ENCODE data around the gene SIPA1L3.

The SIPA1L3 gene

GRCh38 chr19:38035515-38036495 lies 128.8 kb downstream of the SIPA1L3 start (continued):
- TF ChIP-seq TSHZ2 (CRISPR knock-in tag; IDR thresholded peaks at IDR 0.05) = no peak

- TF ChIP-seq GLIS3 (CRISPR knock-in tag; IDR thresholded peaks at IDR 0.05) (no peak), RARB (CRISPR knock-in tag; IDR thresholded peaks at IDR 0.05) (no peak), TCF4 (CRISPR knock-in tag; IDR thresholded peaks at IDR 0.05; ENCODE audit: borderline replicate concordance) (no peak), ZFP3 (CRISPR knock-in tag; IDR thresholded peaks at IDR 0.05) (no peak), ESRRG (CRISPR knock-in tag; IDR thresholded peaks at IDR 0.05) (no peak), OSR1 (CRISPR knock-in tag; IDR thresholded peaks at IDR 0.05) (no peak), CREB5 (CRISPR knock-in tag; IDR thresholded peaks at IDR 0.05; ENCODE audit: low read depth) (no peak), TOX (CRISPR knock-in tag; IDR thresholded peaks at IDR 0.05; ENCODE audit: borderline replicate concordance) (no peak), BACH2 (CRISPR knock-in tag; IDR thresholded peaks at IDR 0.05; ENCODE audit: borderline replicate concordance) (no peak), TSHZ2 (CRISPR knock-in tag; IDR thresholded peaks at IDR 0.05) (no peak), PATZ1 (CRISPR knock-in tag; IDR thresholded peaks at IDR 0.05; ENCODE audit: borderline replicate concordance) (no peak), POU6F1 (CRISPR knock-in tag; IDR thresholded peaks at IDR 0.05; ENCODE audit: borderline replicate concordance, low read depth) (no peak), CSDC2 (CRISPR knock-in tag; IDR thresholded peaks at IDR 0.05) (no peak)
- ATAC-seq = peak; percentile 3; the same call in 2 of the 3 replicates
These were observed 130.0 kb downstream of the SIPA1L3 start for GRCh38 chr19:38036707-38037611.

- peak; percentile 25; the same call in 2 of the 3 replicates for ATAC-seq
- TF ChIP-seq ZC3H10 (CRISPR knock-in tag; IDR thresholded peaks at IDR 0.05) = no peak
- TF ChIP-seq TOX (CRISPR knock-in tag; IDR thresholded peaks at IDR 0.05; ENCODE audit: borderline replicate concordance) = no peak
- TF ChIP-seq ISL1 (CRISPR knock-in tag; IDR thresholded peaks at IDR 0.05) = no peak
- no peak for TF ChIP-seq TSHZ2 (CRISPR knock-in tag; IDR thresholded peaks at IDR 0.05)
- TF ChIP-seq ESRRG (CRISPR knock-in tag; IDR thresholded peaks at IDR 0.05) = no peak
- TF ChIP-seq BACH2 (CRISPR knock-in tag; IDR thresholded peaks at IDR 0.05; ENCODE audit: borderline replicate concordance) = no peak
- TF ChIP-seq POU6F1 (CRISPR knock-in tag; IDR thresholded peaks at IDR 0.05; ENCODE audit: borderline replicate concordance, low read depth) = no peak
These were observed 133.0 kb downstream of the SIPA1L3 start for GRCh38 chr19:38039966-38040365.
